ENCODE data around the gene CENPF.
"Not testable (repeated sequence)": the region's sequence is repeated elsewhere in the genome, so short reads cannot be mapped to it uniquely, and the experiment has no call there.

Gene CENPF

DNA sequence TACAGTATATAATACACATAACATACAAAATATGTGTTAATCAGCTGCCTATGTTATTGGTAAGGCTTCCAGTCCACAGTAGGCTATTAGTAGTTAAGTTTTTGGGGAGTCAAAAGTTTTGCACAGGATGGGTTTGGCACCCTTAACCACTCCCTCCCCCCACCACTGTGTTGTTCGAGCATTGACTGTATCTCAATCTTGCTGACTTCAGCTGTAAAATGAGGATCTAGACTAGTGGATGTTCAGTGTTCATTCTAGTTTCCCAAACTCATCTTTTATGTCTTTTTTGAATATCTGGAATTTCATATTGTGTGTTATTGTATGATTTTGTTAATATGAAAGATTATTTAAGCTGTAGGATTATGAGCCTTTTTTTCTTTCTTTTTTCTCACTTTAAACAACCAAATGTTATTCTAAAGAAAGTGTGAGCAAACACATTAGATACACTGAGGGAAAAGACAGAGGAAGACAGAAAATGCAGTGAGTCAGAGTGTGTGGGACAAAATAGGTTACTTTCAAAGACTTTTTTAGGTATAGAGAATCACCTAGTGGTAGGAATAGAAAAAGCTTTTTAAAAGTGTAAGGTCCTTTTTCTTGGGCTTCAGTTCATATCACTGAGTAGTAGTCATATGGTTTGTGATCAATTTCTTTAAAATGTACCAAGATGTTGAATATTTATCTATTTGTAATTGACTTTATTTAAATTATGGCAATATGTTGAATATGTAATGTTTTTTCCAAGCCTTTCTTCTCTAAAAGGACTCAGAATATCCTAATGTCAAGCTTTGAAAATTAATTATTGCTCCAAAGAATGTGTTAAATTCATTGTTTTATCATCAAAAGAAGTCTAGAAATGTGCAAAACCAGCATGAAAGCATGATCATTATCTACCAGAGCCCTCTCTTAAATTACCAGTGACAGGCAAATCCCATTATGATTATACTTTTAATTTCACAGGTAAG, 17.9 kb upstream of the CENPF start:
- no peak for DNase-seq

DNA sequence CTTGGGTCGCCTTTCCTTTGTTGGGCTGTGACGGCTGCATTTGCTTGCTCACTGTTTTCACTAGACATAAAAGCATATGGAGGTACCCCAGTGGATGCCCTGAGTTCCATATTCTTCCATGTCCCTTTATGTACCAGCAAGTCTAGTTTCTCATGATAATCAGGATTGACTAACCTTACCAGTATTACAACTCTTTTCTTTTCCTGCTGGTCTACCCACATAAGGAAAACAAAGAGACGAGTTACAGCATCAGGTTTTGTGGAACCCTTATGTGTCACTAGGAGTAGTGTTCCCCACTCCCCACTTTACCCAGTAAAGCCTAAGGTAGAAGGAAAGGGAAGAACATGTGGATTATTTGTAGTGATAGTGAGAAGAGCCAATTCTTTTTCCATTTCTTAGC, 16.4 kb upstream of the CENPF start:
- DNase-seq = no peak

DNA sequence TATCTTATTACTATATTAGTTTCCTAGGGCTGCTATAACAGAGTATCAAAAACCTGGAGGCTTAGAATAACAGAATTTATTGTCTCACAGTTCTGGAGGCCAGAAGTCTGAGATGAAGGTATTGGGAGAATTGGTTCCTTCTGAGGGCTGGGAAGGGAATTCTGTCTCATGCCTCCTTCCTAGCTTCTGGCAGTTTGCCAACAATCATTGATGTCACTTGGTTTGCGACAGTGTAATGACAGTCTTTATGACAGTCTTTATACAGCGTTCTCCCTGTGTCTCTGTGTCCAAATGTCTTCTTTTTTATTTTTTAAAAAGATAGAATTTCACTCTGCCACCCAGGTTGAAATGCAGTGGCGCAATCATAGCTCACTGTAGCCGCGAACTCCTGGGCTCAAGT, 15.8 kb upstream of the CENPF start:
- no peak for DNase-seq

DNA sequence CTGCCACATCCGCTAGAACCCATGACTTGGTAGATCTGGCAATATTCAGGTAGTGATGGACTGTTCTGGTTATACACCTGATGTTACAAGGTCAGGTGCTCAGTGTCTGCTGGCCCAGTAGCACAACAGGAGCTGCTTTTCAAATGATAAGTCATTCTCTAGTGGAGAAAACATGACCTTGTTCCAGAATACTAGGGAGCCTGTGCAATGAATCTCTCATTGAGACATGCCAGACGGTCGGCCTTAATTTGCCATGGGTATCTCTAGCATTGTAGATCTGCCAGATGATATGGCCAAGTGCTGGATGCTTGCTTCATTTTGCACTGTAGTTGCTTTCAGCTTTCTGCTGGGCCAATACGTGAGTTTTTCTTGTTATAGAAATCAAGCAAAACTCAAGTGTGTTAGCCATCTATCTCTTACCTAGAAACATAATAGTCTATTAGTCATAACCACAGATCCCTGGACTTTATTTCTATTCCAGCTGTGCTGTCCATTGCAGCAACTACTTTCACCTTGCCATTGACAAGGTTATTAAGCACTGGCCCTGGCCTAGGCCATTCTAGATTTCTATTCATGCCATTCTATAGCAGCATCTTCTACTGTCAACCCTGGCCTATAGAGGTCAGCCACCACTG, 13.9 kb upstream of the CENPF start:
- no peak for DNase-seq

DNA sequence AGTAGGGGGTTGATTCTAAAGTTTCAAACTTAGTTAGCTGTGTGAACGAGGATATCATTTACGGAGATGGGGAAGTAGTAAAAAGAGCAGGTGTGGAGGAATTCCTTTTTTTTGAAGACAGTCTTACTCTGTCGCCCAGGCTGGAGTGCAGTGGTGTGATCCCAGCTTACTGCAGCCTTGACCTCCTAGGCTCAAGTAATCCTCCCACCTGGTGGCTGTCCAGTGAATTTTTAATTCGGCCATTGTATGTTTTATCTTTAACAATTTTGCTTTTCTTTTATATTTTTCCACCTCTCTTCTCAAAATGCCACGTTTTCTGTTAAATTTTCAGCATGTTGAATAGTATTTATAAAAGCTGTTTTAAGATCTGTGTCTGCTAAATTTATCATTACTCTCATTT, 12.3 kb upstream of the CENPF start:
- no peak for DNase-seq

DNA sequence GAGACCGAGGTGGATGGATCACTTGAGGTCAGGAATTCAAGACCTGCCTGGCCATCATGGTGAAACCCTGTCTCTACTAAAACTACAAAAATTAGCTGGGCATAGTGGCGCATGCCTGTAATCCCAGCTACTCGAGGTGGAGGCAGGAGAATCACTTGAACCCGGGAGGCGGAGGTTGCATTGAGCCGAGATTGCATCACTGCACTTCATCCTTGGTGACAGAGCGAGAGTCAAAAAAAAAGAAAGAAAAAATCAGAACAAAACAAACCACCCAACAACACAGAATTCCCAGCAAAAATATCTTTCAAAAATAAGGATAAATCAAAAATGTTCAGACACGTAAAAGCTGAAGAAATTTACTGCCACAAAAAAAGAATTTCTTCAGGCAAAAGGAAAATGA, 11.1 kb upstream of the CENPF start:
- not testable (repeated sequence) for DNase-seq

DNA sequence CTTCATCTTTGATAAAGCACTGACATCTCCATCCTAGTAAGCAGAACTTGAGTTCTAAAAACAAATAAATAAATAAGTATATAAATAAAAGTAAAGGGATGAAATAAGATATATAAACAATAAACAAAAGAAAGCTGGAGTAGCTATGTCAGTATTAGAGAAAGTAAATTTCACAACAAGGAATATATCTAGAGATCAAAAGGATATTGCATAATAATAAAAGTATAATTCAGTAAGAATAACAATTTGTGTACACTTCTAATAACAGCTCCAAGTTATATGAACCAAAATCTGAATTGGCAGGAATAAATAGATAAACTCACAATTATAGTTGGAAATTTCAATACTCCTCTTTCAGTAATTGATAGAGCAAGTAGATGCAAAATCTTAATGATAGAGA, 9.8 kb upstream of the CENPF start:
- no peak for DNase-seq

DNA sequence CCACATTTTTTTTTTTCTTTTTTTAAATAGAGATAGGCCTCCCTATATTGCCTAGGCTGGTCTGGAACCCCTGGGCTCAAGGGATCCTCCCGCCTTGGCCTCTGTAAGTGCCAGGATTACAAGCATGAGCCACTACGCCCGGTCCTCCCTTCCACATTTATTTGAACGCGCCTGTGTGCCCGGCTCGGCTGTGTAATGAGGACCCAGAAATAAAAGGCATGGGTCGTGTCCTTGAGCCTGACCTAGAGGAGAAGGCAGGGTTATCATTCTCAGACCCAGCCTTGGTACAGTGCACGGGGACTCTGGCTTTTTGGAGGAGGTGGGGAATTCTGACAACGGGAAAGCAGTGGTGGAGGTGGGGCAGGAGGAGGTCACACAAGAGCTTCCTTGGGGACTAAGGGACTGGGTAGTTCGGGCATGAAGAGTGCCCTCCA, 841 bp downstream of the CENPF start:
- no peak for DNase-seq

DNA sequence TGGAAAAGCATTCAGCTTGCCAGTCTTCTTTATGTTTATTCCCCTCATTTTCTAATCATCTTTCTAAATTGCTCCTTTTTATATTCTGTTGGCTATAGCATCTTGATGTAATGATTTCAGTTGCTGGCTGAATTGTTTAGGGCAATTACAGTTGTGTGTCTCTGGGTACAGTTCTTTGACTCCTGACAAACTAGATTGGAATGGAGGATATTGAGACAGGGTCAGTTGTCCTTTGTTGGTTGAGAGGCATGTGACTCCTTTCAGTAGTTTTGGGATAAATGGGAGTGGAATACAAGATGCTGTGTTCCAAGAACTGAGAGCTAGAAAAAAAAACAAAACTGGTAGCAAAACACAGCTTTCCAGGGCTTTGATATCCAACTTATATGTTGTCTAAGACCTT, 1.5 kb downstream of the CENPF start:
- no peak for DNase-seq

DNA sequence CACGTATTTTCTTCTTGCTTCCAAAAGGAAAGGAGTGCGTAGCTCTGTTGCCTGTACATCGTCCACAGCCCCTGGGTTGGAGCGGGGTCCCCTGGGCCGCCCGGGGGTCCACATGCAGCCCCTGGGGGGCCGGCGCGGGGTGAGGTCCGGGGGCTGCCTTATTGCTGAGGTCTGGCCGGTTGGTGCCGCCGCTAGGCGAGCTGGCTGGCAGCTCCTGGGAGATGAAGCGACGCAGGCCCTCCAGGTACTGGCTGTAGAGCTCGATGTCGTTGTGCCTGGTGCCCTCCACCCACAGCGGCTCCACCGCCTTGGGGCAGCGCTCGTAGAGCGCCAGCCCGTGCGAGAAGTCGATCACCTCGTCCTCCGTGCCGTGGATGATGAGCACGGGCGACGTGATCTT, 2.5 kb downstream of the CENPF start:
- DNase-seq = not testable (repeated sequence)

DNA sequence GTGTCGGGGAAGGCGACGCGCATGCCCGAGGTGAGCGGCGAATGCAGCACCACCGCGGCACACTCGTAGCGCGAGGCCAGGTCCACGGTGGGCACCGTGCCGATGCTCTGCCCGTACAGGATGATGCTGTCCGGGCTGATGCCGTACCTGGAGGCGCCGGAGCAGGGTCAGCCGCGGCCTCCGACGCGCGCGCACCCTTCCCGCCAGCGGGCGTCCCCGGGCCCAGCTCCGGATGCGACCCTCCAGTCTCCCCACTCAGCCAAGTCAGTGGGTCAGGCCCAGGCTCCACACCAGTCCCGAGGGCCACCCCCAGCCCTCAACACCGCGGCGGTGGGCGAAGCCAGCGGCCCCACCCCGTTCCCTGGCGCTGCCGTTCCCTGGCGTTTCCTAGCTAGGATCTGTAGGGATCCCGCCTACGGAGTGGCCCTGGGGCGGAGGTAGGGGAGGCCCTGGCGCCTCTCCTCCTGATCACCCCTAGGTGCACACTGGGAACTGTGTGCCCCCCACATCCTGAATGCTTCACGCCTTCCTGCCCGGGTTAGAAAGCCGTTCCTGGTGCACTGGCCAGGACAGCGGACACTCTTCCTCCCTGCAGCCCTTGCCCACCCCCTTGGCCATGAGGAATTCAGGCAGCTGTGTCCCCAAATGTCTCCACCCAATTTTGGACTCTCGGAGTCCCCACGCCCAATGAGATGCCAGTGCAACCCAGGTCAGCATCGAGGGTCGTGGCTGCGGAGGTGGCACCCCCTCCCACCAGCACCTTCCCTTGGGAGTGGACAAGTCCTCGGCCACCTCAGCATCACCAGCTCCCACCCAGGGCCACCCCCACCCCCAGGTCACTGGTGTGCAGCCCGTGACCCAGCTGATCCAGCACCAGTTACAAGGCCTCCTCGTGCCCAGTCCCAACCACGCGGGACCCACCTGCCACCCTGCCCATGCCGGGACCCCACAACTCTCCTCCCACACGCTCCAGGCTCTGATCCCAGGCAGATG, 3.2 kb downstream of the CENPF start:
- not testable (repeated sequence) for DNase-seq

DNA sequence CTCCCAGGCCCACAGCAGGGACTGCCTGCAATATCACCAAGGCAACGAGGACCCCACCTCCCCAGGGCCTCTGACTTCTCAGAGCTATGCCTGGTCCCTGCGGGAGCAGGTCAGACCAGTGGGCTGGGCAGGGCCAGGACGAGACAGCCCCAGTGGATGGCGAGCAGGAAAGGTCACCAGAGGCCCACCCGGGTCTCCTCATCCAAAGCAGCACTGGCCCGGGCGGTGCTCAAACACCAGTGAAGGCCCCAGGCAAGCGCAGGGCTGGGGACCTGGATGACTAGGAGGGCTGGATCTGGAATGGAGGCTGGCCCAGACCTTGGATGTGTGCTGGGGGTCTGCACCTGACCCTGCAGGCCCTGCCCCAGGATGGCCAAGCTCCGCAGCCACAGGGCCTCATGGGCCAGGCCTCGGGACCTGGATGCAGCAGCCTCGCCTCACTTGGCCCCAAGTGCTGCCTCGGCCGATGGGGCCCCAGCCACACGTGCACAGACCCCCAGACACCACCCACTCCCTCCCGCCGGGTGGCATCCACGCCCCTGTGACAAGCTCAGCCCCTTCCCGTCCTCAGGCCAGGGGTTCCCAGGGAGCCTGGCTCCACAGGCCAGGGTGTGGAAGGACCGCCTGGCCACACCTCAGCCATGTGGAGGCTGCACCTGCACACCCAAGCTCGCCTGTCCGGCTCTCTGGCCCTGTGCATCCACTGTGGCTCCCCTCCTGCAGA, 4.7 kb downstream of the CENPF start:
- DNase-seq = not testable (repeated sequence)

DNA sequence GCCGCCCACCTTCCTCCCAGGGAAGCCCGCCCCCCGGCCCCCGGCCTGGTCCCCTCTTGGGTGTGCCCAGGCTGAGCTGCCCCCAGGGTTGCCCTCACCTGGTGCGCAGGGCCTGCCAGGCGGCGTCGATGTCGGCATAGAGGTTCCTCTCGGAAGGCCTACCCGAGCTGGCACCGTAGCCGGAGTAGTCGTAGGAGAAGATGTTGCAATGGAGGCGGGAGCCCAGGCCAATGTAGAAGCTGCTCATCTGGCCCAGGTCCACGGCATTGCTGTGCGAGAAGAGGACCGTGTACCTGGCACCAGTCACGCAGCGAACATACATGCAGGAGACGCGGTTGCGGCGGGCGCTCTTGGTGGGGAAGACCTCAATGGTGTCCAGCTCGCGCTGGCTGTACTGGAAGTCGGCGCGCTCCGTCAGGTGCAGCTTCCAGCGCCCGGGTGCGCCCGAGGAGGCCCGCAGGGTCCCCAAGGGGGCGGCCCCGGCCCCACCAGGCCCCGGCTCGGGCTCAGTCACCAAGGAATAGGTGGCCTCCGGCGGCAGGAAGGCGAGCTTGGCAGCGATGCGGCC, 5.3 kb downstream of the CENPF start:
- DNase-seq = not testable (repeated sequence)

DNA sequence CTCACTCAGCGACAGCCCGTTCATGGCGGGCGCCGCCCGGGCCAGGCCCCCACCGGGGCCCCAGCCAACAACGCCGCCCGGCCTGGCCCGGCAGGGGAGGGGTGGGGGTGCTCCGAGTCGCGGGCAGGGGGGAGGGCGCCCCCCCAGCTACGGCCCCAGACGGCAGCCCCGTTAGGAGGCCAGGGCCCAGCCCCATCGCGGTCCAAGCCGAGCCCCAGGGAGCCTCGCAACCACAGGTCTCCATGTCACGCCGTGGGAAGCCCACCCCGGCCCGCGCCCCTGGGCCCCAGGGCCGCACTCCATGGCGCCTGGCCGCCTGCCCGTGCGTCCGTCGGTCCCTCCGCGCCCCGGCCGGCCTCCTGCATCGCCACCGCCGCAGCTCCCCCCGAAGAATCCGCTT, 5.8 kb downstream of the CENPF start:
- not testable (repeated sequence) for DNase-seq

DNA sequence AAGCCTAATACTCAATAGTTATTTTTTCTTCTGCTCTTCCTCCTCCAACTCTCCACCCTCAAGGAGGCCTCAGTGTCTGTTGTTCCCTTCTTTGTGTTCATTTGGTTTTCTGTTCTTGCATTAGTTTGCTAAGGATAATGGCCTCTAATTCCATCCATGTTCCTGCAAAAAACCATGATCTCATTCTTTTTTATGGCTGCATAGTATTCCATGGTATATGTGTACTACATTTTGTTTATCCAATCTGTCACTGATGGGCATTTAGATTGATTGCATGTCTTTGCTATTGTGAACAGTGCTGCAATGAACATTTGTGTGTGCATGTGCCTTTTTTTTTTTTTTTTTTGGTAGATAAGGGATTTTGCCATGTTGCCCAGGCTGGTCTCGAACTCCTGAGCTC, 6.7 kb downstream of the CENPF start:
- no peak for DNase-seq

DNA sequence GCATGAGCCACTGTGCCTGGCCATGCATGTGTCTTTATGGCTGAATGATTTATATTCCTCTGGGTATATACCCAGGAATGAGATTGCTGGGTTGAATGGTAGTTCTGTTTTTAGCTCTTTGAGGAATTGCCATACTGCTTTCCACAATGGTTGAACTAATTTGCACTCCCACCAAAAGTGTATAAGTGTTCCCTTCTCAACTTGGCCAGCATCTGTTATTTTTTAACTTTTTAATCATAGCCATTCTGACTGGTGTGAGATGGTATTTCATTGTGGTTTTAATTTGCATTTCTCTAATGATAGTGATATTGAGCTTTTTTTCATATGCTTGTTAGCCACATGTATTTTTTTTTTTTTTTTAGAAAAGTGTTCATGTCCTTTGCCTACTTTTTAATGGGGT, 7.1 kb downstream of the CENPF start:
- not testable (repeated sequence) for DNase-seq

DNA sequence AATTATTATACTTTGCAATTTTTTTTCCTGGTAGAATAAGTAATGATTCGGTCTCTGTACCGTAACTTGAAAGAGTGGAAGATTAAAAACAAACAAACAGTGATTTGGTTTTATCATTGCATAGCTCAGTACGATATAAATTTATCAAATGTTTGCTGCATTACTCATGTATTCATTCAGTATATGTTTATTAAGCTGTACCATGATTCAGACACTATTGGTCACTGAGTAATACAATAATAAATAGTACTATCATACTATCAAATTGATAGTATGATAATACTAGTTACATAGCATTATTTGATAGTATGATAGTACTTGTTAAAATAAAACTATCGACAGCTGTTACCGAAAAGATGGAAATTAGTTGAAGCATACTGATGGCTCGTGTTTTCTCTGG, 12.1 kb downstream of the CENPF start:
- no peak for DNase-seq

DNA sequence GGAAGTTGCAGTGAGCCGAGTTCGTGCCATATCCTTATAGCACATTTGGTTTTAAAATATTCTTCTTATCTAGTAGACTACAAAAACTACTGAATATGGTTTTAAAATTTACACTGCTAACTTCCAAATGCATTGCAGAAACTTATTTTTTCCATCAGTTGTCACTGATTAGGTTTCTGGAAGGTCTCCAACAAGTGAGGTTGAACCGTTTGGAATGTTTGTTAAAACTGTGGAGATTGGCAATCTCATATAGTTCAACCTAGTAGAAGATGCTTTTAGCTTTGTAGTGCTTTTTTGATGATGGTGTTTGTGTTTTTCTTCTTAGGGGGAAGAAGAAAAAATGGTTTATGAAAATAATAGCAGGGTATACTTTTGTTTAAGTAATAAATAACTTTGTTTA, 12.9 kb downstream of the CENPF start:
- DNase-seq = no peak

DNA sequence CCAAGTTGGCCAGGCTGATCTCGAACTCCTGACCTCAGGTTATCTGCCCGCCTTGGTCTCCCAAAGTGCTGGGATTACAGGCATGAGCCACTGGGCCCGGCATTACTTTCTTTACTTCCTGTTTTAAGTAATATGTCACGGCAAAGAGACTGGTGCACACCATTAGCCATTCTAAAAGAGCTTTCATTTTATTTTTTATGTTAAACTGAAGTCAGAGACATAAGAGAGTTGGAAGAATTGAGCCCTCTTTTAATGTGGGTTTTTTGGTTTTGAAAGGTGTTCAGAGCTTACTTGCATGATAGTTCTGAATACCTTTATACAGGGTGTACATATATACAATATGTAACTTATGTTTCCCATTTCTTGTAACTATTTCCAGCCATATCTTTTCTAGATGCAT, 14.3 kb downstream of the CENPF start:
- DNase-seq = no peak

DNA sequence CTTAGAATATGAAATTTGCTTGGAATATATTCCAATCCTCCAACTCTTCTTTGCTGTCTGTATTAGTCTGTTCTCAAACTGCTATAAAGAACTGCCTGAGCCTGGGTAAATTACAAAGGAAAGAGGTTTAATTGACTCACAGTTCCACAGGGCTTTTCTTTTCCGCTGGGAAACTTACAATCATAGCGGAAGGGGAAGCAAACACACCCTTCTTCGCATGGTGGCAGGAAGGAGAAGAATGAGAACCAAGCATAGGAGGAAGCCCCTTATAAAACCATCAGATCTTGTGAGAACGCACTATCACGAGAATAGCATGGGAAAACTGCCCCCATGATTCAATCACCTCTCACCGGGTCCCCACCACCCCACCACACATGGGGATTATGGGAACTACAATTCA, 14.8 kb downstream of the CENPF start:
- DNase-seq = no peak

DNA sequence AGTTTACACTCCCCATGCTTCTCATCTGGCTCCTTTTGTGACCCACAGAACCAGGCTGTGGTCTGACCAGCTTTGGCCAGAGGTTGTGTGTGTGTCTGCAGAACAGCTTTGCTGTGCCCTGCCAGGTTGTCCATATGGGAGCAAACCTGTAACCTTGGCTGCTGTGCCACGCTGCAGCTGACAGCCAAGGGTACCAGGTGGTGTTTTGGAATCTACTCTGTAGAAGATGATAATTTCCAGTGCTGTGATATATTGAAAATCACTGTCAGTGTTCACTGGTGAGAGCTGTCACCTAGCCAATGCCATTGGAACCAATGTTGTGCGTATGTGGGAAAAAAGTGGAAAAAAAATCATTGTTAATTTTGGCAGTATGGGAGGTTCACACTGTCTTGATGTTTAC, 18.2 kb downstream of the CENPF start:
- no peak for DNase-seq

DNA sequence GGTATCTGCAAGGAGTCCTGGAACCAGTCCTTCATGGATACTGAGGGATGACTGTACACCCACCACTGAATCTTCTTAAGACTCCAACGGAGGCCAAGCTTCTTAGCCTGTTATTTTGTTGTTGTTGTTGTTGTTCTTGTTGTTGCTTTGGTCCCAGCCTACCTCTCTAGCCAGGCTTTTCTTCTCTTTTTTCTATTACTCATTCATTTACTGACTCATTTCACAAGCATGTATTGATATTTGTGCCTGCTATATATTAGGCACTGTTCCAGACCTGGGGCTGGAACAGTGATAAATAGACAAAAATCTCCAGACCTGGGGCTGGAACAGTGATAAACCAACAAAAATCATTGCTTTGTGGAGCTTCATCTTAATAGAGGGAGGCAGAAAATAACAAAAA, 20.4 kb downstream of the CENPF start:
- no peak for DNase-seq

All from NCI-H1436 treated with DMSO at 0.1 percent for 48 hours (cell line).